IPS-20b (cell line): ENCODE data around the gene TCF15.

Source experiments
- H3K27ac ChIP-seq: one replicate; pipeline ENCODE4 v1.5.1; 2013; ENCODE audit warnings: low read length
- H3K27me3 ChIP-seq: 2 replicates; pipeline ENCODE4 v1.6.1; 2013; ENCODE audit warnings: mild to moderate bottlenecking, low read length, inconsistent platforms; ENCODE audit not compliant: insufficient read depth
- H3K36me3 ChIP-seq: 2 replicates; pipeline ENCODE4 v1.6.1; 2013; ENCODE audit warnings: low read depth, mild to moderate bottlenecking, inconsistent platforms, low read length, moderate library complexity; ENCODE audit not compliant: insufficient read depth
- H3K4me1 ChIP-seq: 2 replicates; pipeline ENCODE4 v1.6.1; 2013; ENCODE audit warnings: mild to moderate bottlenecking, control low read depth, inconsistent platforms, low read length, moderate library complexity; ENCODE audit not compliant: insufficient read depth
- H3K4me3 ChIP-seq: 2 replicates; pipeline ENCODE4 v1.5.1; 2013; ENCODE audit warnings: mild to moderate bottlenecking, low read length, inconsistent platforms
- H3K9ac ChIP-seq: 2 replicates; pipeline ENCODE4 v1.6.1; 2013; ENCODE audit warnings: low read depth, mild to moderate bottlenecking, inconsistent platforms, low read length, moderate library complexity
- H3K9me3 ChIP-seq: 2 replicates; pipeline ENCODE4 v1.6.1; 2013; ENCODE audit warnings: mild to moderate bottlenecking, low read depth, low read length, inconsistent platforms; ENCODE audit not compliant: insufficient read depth

Gene TCF15

DNA sequence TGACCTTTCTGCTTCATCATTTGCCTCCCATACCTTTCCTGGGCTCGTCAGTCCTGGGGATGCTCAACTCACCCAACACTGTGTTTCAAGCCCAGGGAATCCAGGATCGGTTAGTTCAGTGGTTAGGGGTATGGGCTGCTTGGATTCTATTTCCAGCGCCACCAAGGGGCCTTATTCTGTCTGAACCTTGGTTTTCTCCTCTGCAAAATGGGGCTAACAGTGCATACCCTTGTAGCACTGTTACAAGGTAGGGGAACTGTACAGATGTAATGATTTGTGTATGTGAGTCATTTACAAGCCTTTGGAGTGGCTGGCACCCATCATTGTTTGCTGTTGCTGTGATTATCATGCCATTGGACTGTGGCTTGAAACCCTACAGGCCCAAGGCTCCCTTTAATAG is 52.0 kb downstream of the TCF15 start:
- no peaks in the 10 kb centered on the region for H3K36me3 ChIP-seq
- no peaks in the 10 kb centered on the region for H3K27me3 ChIP-seq
- H3K9ac ChIP-seq, result no peak overlapping the region
- no peak overlapping the region for H3K27ac ChIP-seq
- H3K9me3 ChIP-seq, result no peaks in the 10 kb centered on the region
- H3K4me1 ChIP-seq, result no peaks in the 10 kb centered on the region
- H3K4me3 ChIP-seq, result no peak overlapping the region

DNA sequence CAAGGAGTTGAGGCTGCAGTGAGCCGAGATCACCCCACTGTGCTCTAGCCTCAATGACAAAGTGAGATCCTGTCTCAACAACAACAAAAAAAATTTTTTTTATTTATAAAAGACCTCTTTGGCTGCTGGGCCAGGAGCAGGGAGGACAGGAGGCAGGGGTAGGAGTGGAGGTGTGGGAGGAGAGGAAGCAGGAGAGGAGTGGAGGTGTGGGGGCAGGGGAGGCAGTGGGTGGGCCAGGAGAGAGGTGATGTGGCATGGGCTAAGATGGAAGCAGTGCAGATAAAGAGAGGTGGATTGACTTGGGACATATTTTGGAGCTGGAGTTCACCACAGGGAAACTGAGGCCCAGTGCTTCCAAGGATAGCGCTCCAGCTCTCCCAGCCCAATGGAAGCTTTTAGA is 53.1 kb downstream of the TCF15 start:
- Histone ChIP-seq H3K9me3 (no peaks in the 10 kb centered on the region), H3K36me3 (no peaks in the 10 kb centered on the region), H3K27ac (no peak overlapping the region), H3K4me1 (no peaks in the 10 kb centered on the region), H3K9ac (no peak overlapping the region), H3K27me3 (no peaks in the 10 kb centered on the region), H3K4me3 (no peak overlapping the region)

DNA sequence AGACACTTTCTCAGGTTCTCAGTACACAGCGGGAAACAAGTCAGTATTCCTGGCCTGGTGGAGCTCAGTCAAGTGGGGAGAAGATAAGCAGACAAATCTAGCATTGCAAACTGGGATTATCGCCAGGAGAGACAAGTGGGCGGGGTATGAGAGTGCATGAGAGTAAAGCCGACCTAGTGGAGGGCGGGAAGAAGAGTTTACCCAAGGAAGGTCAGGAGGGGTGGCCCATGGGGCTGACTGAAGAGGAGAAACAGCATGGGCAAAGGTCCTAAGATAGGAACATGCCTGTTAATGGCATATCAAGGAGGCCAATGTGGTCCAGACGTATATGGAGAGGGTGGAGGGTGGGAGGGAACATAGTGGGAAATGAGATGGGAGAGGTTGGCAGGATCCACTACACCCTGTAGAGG is 54.1 kb downstream of the TCF15 start:
- H3K4me3 ChIP-seq, result no peak overlapping the region
- H3K9ac ChIP-seq, result no peak overlapping the region
- no peaks in the 10 kb centered on the region for H3K36me3 ChIP-seq
- no peak overlapping the region for H3K27ac ChIP-seq
- H3K4me1 ChIP-seq, result no peaks in the 10 kb centered on the region
- no peaks in the 10 kb centered on the region for H3K9me3 ChIP-seq
- H3K27me3 ChIP-seq, result peaks cover 7% of the 10 kb centered on the region; the same call in 1 of the 2 replicates
